Astrocyte (in vitro differentiated cells and primary cell): ENCODE measurements around the gene DMRTB1.

Source experiments
- CTCF ChIP-seq: IDR thresholded peaks from 2 replicates; pipeline ENCODE4 v1.5.1; 2011; ENCODE audit warnings: low read depth, mild to moderate bottlenecking, inconsistent platforms, low read length, moderate library complexity; ENCODE audit not compliant: insufficient read depth
- EZH2 ChIP-seq: IDR thresholded peaks from 2 replicates; pipeline ENCODE4 v1.6.1; 2012; ENCODE audit warnings: mild to moderate bottlenecking, low read length, inconsistent platforms; ENCODE audit not compliant: insufficient read depth

DNA sequence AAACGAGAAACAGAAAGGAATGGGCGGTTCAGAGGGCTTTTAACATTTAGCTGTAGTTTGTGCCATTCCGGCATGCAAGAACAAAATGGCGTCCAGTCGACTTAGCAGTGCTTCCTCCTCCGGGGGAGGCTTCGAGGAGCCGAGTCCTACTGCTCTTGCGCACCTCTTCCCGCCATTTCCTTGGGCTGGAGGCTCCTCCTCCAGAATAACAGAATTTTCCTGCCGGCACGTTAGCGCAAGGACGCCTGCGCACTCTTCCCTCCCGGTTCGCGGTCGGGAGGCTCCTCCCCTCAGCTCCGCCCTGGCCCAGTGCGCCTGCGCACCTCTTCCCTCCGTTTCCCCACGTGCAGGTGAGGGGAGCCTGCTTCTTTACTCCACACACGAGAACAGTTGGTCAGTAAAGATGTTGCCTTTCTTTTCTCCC, 1.0 kb downstream of the DMRTB1 start:
- TF ChIP-seq CTCF (no peak), EZH2 (no peak)
